Natural killer cell (primary cell): ENCODE data around the gene TWIST1. TPM values are rescaled to one million over a fixed set of nuclear protein-coding genes. Genes with fewer than 3 reads are reported as not detected.

ENCODE experiments used
- ATAC-seq, 3 donors: fragments of 150-1000 bp in 2 of 3; fragments of 200-7000 bp in 1 of 3; cut with Tn5 transposase; 1 replicate in 1 of 3; 2 replicates in 2 of 3; pipeline ENCODE4 v1.10.0; 2021; ENCODE audit warnings: mild to moderate bottlenecking in 2 of 3, moderate library complexity in 2 of 3
- DNase-seq, 2 donors: peaks; one replicate each; pipeline versions ENCODE4 v3.0.0 to v3.0.0-alpha.2; 2013 to 2021; ENCODE audit warnings: mixed read lengths in 1 of 2
- H3K27ac ChIP-seq: one replicate; pipeline ENCODE4 v1.5.1; 2013; ENCODE audit warnings: mild to moderate bottlenecking, low read length
- H3K27me3 ChIP-seq: one replicate; pipeline ENCODE4 v1.6.1; 2013; ENCODE audit warnings: low read length; ENCODE audit not compliant: control insufficient read depth, insufficient read depth
- H3K36me3 ChIP-seq: one replicate; pipeline ENCODE4 v1.6.1; 2013; ENCODE audit warnings: low read length; ENCODE audit not compliant: control insufficient read depth, insufficient read depth
- H3K4me1 ChIP-seq: one replicate; pipeline ENCODE4 v1.6.1; 2013; ENCODE audit warnings: low read length; ENCODE audit not compliant: control insufficient read depth, insufficient read depth
- H3K4me3 ChIP-seq: one replicate; pipeline ENCODE4 v1.5.1; 2013; ENCODE audit warnings: low read length
- H3K9me3 ChIP-seq: one replicate; pipeline ENCODE4 v1.6.1; 2013; ENCODE audit warnings: low read length; ENCODE audit not compliant: control insufficient read depth, insufficient read depth
- H3K27ac Mint-ChIP-seq, 2 donors: one replicate each; pipeline ENCODE4 v1.8.0; 2022; ENCODE audit warnings: mild to moderate bottlenecking in 2 of 2, mixed read lengths in 2 of 2, moderate library complexity in 1 of 2
- H3K27me3 Mint-ChIP-seq, 2 donors: one replicate each; pipeline ENCODE4 v1.8.0; 2022; ENCODE audit warnings: low read depth in 2 of 2, mixed read lengths in 2 of 2
- H3K36me3 Mint-ChIP-seq: one replicate; pipeline ENCODE4 v1.8.0; 2022; ENCODE audit warnings: mixed read lengths
- H3K4me1 Mint-ChIP-seq, 2 donors: one replicate each; pipeline ENCODE4 v1.8.0; 2022; ENCODE audit warnings: mixed read lengths in 2 of 2
- H3K4me3 Mint-ChIP-seq: one replicate; pipeline ENCODE4 v1.8.0; 2022; ENCODE audit warnings: mild to moderate bottlenecking, moderate library complexity, mixed read lengths
- H3K9me3 Mint-ChIP-seq, 2 donors: one replicate each; pipeline ENCODE4 v1.8.0; 2022; ENCODE audit warnings: mixed read lengths in 2 of 2
- WGBS: methylation state at CpG from one replicate; pipeline ENCODE4 v1.1.7; 2013; ENCODE audit warnings: missing lambda C conversion rate; ENCODE audit not compliant: insufficient coverage; 5-methylcytosine and 5-hydroxymethylcytosine counted together
- intact Hi-C: fragments of 100-400 bp; cut with micrococcal nuclease; formaldehyde crosslinking; loops from one replicate; pipeline ENCODE4 v1.14.2; 2022
- total RNA-seq, 4 donors: library from RNA; stranded (reverse); fragments of 120-200 nt in 1 of 4; gene quantifications; one replicate each; pipeline versions ENCODE4 v1.2.3 to v1.2.4, GENCODE V29; 2013 to 2022
- TF ChIP-seq, protein P1 (sequence below): fragments of 200-600 bp; IDR thresholded peaks from one replicate; pipeline ENCODE4 v1.8.0; 2022; ENCODE audit warnings: antibody characterized with exemption

The TWIST1 gene
- total RNA-seq, 3 donors from 2014 or later (not counting 1 experiment from before 2014, with no cell fraction given) = not detected

DNA sequence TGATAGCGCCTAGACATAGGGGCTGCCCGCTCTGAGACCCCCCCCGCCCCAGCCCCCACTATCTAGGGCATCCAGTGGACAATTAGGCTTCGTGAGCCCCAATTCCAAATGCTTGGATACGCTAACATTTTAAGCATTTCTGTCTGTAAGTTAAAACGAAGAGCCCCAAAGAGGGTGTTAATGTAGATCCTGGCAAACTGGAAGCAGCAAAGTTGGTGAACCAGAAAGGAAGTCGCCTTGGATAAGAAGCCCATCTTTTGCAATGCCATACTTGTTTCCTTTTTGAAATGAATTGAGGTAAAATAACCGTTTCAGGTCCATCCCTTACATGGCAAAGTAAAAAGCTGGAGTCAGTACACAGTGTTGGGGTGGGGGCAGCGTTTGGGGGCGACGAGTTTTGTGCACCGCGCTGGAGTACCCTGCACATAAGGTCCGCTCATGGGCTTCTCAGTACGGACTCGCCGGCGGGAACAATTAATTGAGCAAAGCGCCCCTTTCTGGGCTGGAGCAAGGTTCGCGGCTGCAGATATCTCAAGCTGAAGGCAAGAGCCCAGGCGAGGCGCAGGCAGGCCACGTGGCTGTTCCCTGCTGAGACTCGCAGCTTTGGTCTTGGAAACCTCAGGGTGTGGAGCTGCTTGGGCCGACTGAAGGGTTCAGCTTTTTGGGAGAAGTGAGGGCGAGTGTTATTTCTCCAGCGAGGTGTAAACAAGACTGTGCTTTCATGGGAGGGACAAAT lies 1.4 kb upstream of the TWIST1 start:
- 5% methylated on average over 26 of the region's 28 CpGs for WGBS
- H3K27ac Mint-ChIP-seq = no peak overlapping the region
- H3K9me3 ChIP-seq = no peaks in the 10 kb centered on the region
- H3K4me3 Mint-ChIP-seq = no peak overlapping the region
- H3K27ac ChIP-seq = no peak overlapping the region
- H3K27me3 Mint-ChIP-seq = peaks cover 45 to 58% of the 10 kb centered on the region in 2 donors
- no peaks in the 10 kb centered on the region for H3K9me3 Mint-ChIP-seq
- H3K4me1 Mint-ChIP-seq = peaks cover 0 to 5% of the 10 kb centered on the region in 2 donors
- DNase-seq (no peak), ATAC-seq (no peak)
- H3K36me3 ChIP-seq = no peaks in the 10 kb centered on the region
- TF ChIP-seq, protein P1, sequence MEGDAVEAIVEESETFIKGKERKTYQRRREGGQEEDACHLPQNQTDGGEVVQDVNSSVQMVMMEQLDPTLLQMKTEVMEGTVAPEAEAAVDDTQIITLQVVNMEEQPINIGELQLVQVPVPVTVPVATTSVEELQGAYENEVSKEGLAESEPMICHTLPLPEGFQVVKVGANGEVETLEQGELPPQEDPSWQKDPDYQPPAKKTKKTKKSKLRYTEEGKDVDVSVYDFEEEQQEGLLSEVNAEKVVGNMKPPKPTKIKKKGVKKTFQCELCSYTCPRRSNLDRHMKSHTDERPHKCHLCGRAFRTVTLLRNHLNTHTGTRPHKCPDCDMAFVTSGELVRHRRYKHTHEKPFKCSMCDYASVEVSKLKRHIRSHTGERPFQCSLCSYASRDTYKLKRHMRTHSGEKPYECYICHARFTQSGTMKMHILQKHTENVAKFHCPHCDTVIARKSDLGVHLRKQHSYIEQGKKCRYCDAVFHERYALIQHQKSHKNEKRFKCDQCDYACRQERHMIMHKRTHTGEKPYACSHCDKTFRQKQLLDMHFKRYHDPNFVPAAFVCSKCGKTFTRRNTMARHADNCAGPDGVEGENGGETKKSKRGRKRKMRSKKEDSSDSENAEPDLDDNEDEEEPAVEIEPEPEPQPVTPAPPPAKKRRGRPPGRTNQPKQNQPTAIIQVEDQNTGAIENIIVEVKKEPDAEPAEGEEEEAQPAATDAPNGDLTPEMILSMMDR = no peak
- peaks cover 20% of the 10 kb centered on the region for H3K4me1 ChIP-seq
- intact Hi-C loops = no loop called here
- H3K4me3 ChIP-seq = no peak overlapping the region
- no peaks in the 10 kb centered on the region for H3K36me3 Mint-ChIP-seq
- H3K27me3 ChIP-seq = peaks cover 58% of the 10 kb centered on the region

DNA sequence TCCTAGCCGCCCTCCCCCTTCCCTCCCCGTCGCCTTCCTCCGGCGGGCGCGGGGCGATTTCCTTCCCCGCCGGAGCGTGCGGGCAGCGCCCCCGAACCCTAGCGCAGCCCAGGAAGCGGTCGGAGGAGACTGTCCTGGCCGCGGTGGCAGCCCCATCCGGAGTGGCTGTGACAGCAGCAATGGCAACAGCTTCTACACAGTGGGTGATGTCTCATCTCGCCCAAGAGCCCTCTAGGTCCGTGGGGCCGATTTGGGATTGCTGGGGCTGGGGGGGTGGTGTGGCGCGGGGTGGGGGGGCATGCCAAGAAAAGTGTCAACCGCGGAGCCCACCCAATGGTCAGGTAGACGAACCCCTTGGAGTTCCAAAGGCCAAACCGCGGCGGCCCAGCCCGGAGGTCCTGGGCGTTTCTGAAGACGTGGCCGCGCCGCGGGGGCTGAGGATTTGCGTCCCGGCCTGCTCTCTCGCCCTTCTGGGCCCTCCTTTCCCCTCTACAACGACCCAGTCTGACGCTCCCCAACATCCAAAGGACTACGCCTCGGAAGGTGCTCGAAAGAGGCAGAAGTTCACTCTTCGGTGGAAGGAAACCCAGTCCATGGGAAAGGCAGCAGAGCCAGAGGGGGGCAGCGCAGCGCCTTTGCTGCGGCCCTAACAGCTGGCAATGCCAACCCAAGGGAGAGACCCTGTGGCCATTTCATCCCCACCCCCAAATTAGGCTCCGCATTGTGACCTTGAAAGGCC lies 603 bp upstream of the TWIST1 start:
- H3K4me3 ChIP-seq = no peak overlapping the region

DNA sequence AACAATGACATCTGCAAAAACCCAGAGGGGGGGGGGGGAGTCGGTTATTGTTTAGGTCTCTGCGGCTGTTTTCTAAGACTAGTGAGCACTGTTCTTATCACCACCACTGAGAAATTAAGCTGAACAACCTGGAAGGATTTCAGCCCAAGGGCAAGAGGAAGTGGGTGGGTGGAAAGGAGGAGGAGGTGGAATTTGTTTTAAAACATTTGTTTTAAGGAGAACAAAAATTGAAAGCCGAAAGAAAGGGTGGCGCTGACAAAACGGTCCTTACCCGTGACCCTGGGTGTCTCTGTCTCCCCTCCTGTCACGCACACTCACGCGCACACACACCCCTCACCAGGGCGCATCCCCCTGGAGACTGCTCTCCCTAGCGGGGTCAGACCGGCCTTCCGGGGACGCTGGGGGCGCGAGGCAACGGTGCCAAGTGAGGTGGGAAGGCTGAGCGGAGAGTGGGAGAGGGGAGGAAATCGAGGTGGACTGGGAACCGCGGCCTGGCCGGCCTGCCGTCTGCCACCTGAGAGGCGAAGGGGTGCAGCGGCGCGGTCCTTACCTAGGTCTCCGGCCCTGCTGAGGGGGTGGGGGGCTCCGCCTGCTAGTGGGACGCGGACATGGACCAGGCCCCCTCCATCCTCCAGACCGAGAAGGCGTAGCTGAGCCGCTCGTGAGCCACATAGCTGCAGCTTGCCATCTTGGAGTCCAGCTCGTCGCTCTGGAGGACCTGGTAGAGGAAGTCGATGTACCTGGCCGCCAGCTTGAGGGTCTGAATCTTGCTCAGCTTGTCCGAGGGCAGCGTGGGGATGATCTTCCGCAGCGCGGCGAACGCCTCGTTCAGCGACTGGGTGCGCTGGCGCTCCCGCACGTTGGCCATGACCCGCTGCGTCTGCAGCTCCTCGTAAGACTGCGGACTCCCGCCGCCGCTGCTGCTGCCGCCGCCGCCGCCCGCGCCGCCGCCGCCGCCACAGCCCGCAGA lies 1.0 kb downstream of the TWIST1 start:
- Histone ChIP-seq H3K27ac (no peak overlapping the region), H3K9me3 (no peaks in the 10 kb centered on the region), H3K4me1 (peaks cover 25% of the 10 kb centered on the region), H3K4me3 (peak overlapping the region; percentile 13), H3K36me3 (no peaks in the 10 kb centered on the region), H3K27me3 (peaks cover 70% of the 10 kb centered on the region)
- intact Hi-C loops = no loop called here
- peak in 2 of 3 donors; percentile 7 to 9 for ATAC-seq
- TF ChIP-seq, protein P1 = no peak
- Mint-ChIP-seq H3K27ac (no peak overlapping the region), H3K9me3 (no peaks in the 10 kb centered on the region), H3K4me1 (peaks cover 0 to 5% of the 10 kb centered on the region in 2 donors), H3K27me3 (peaks cover 52 to 56% of the 10 kb centered on the region in 2 donors), H3K4me3 (peak overlapping the region; percentile 75), H3K36me3 (no peaks in the 10 kb centered on the region)
- 1% methylated on average over 68 of the region's 70 CpGs for WGBS
- no peak for DNase-seq

More for the DNA sequence above, 603 bp upstream of the TWIST1 start:
- Mint-ChIP-seq H3K4me1 (peaks cover 0 to 5% of the 10 kb centered on the region in 2 donors), H3K27me3 (peaks cover 45 to 59% of the 10 kb centered on the region in 2 donors), H3K4me3 (peak overlapping the region; percentile 71), H3K9me3 (no peaks in the 10 kb centered on the region), H3K27ac (no peak overlapping the region), H3K36me3 (no peaks in the 10 kb centered on the region)
- Histone ChIP-seq H3K36me3 (no peaks in the 10 kb centered on the region), H3K27me3 (peaks cover 66% of the 10 kb centered on the region), H3K4me1 (peaks cover 20% of the 10 kb centered on the region), H3K27ac (no peak overlapping the region), H3K9me3 (no peaks in the 10 kb centered on the region)
- 2% methylated on average over 50 of the region's 51 CpGs for WGBS
- DNase-seq = no peak
- ATAC-seq = peak in 2 of 3 donors; percentile 26 to 50
- intact Hi-C loops = no loop called here
- TF ChIP-seq, protein P1 = no peak
